Inferior parietal cortex (tissue), 1 donor: ENCODE measurements around the gene POLR2E.
"Not testable (repeated sequence)": the region's sequence is repeated elsewhere in the genome, so short reads cannot be mapped to it uniquely, and the experiment has no call there.

ENCODE experiments used
- DNase-seq: peaks from one replicate; pipeline ENCODE4 v3.0.0-alpha.2; 2016; ENCODE audit errors: extremely low spot score

Gene POLR2E

GRCh38 chr19:1094978-1095701 lies at the start of gene POLR2E:
TSS of gene POLR2E (minus strand) at chr19:1095375. CDS start at chr19:1095315, 60 bp downstream.
- peak; percentile 98 for DNase-seq

- DNase-seq, result no peak
Measured at GRCh38 chr19:1144741-1145140, 49.6 kb upstream of the POLR2E start.

- DNase-seq, result no peak
Measured at GRCh38 chr19:1143828-1144399, 48.7 kb upstream of the POLR2E start.

- no peak for DNase-seq
Measured at GRCh38 chr19:1141944-1142343, 46.8 kb upstream of the POLR2E start.

GRCh38 chr19:1140272-1141027 lies 45.3 kb upstream of the POLR2E start:
- DNase-seq, result no peak

GRCh38 chr19:1139126-1139525 lies 44.0 kb upstream of the POLR2E start:
- DNase-seq, result no peak

- DNase-seq, result no peak
Measured at GRCh38 chr19:1138121-1138520, 42.9 kb upstream of the POLR2E start.

- no peak for DNase-seq
Measured at GRCh38 chr19:1136621-1137317, 41.6 kb upstream of the POLR2E start.

- no peak for DNase-seq
Measured at GRCh38 chr19:1136201-1136600, 41.0 kb upstream of the POLR2E start.

- no peak for DNase-seq
Measured at GRCh38 chr19:1135454-1135853, 40.3 kb upstream of the POLR2E start.

- DNase-seq, result no peak
Measured at GRCh38 chr19:1134431-1134830, 39.3 kb upstream of the POLR2E start.

GRCh38 chr19:1133471-1133929 lies 38.3 kb upstream of the POLR2E start:
- DNase-seq, result no peak

GRCh38 chr19:1132552-1133383 lies 37.6 kb upstream of the POLR2E start:
- DNase-seq, result no peak

- peak; percentile 8 for DNase-seq
Measured at GRCh38 chr19:1131718-1132551, 36.8 kb upstream of the POLR2E start.

- no peak for DNase-seq
Measured at GRCh38 chr19:1130771-1131717, 35.9 kb upstream of the POLR2E start.

- DNase-seq, result no peak
Measured at GRCh38 chr19:1129535-1129934, 34.4 kb upstream of the POLR2E start.

- DNase-seq, result not testable (repeated sequence)
Measured at GRCh38 chr19:1129084-1129483, 33.9 kb upstream of the POLR2E start.

- DNase-seq, result no peak
Measured at GRCh38 chr19:1128106-1128505, 32.9 kb upstream of the POLR2E start.
